Fibroblast of lung (primary cell): Measurements from ENCODE around the gene SOCS2. TPM values are rescaled to one million over a fixed set of nuclear protein-coding genes. Genes with fewer than 3 reads are reported as not detected.

ENCODE experiments used
- DNase-seq, 2 donors: peaks; one replicate each; pipeline versions ENCODE4 v3.0.0 to v3.0.0-alpha.2; 2010; ENCODE audit warnings: low read depth in 2 of 2
- H2AFZ ChIP-seq: 2 replicates; pipeline ENCODE4 v1.5.1; 2012; ENCODE audit warnings: low read length, control low read depth, inconsistent platforms
- H3K27ac ChIP-seq: 2 replicates; pipeline ENCODE4 v1.5.1; 2011; ENCODE audit warnings: low read length, control low read depth; ENCODE audit not compliant: insufficient read depth
- H3K27me3 ChIP-seq: 2 replicates; pipeline ENCODE4 v1.5.1; 2011; ENCODE audit warnings: mild to moderate bottlenecking, low read length; ENCODE audit not compliant: control insufficient read depth, insufficient read depth
- H3K36me3 ChIP-seq: 2 replicates; pipeline ENCODE4 v1.5.1; 2011; ENCODE audit warnings: low read length; ENCODE audit not compliant: control insufficient read depth, insufficient read depth
- H3K4me1 ChIP-seq: 2 replicates; pipeline ENCODE4 v1.5.1; 2011; ENCODE audit warnings: low read length; ENCODE audit not compliant: control insufficient read depth, insufficient read depth; ENCODE audit errors: extremely low read depth
- H3K4me2 ChIP-seq: 2 replicates; pipeline ENCODE4 v1.5.1; 2011; ENCODE audit warnings: low read length, control low read depth; ENCODE audit not compliant: insufficient read depth; ENCODE audit errors: extremely low read depth
- H3K4me3 ChIP-seq, 4 experiments: fragments of 200-600 bp in 1 of 4; sonication (generic) in 1 of 4; replicated peaks in 1 of 4; 2 replicates each; pipeline ENCODE4 v1.5.1; 2011 to 2016; ENCODE audit warnings: low read length in 4 of 4, low read depth in 3 of 4, mild to moderate bottlenecking in 3 of 4, control low read depth in 2 of 4, inconsistent platforms in 1 of 4, mixed read lengths in 1 of 4; ENCODE audit not compliant: insufficient read depth in 1 of 4; ENCODE audit errors: control extremely low read depth in 1 of 4
- H3K79me2 ChIP-seq: 2 replicates; pipeline ENCODE4 v1.5.1; 2012; ENCODE audit warnings: mild to moderate bottlenecking, low read length, inconsistent platforms; ENCODE audit not compliant: control insufficient read depth, insufficient read depth
- H3K9ac ChIP-seq: 2 replicates; pipeline ENCODE4 v1.5.1; 2011; ENCODE audit warnings: mild to moderate bottlenecking, low read length, control low read depth; ENCODE audit not compliant: insufficient read depth
- H3K9me3 ChIP-seq: 2 replicates; pipeline ENCODE4 v1.5.1; 2012; ENCODE audit warnings: low read depth, low read length; ENCODE audit not compliant: control insufficient read depth, insufficient read depth
- H4K20me1 ChIP-seq: 2 replicates; pipeline ENCODE4 v1.5.1; 2011; ENCODE audit warnings: low read length; ENCODE audit not compliant: control insufficient read depth, insufficient read depth; ENCODE audit errors: extremely low read depth
- EZH2 ChIP-seq: IDR thresholded peaks from 2 replicates; pipeline ENCODE4 v1.5.1; 2012; ENCODE audit warnings: low read length, control low read depth, mild to moderate bottlenecking; ENCODE audit errors: missing control alignments
- polyA plus RNA-seq, 2 donors: library from polyadenylated mRNA; depleted of rRNA in 1 of 2; stranded (reverse) in 1 of 2; unstranded in 1 of 2; fragments of >200 nt; gene quantifications; 2 replicates each; pipeline ENCODE4 v1.2.1, GENCODE V29; 2011 to 2012; ENCODE audit warnings: missing spikeins in 1 of 2
- total RNA-seq: library from RNA; depleted of rRNA; stranded (reverse); fragments of >200 nt; gene quantifications from 2 replicates; pipeline ENCODE4 v1.2.1, GENCODE V29; 2014
- TF ChIP-seq, protein P1 (sequence below), 2 donors: IDR thresholded peaks in 1 of 2; conservative IDR thresholded peaks in 1 of 2; 1 replicate in 1 of 2; 2 replicates in 1 of 2; pipeline ENCODE4 v1.5.1; 2011 to 2012; ENCODE audit warnings: low read length in 2 of 2, control low read depth in 1 of 2, inconsistent platforms in 1 of 2, low read depth in 1 of 2, mild to moderate bottlenecking in 1 of 2

The SOCS2 gene
- total and polyA plus RNA-seq, 2 donors (not counting 1 experiment from before 2014, with no cell fraction given) = 105 to 113 TPM

DNA sequence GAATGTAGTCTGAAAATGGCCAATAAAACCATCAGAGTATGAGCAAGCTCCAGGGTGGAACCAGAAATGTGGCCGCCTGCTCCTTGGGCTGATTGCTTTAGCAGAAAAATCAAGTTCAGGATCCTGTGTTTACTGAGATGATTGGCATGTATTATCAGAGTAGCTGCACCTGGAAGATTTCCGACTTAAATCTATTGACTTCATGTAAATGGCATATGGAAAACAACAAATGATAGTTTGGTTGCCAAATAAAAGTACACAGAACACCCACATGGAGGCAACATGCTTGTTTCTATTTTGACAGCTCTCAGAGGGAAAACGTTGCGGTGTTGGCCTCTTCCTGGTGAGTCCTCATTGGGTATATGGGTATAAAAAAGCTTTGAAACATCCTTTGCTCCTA, 31.3 kb downstream of the SOCS2 start:
- no peaks in the 10 kb centered on the region for H4K20me1 ChIP-seq
- no peak overlapping the region for H3K27ac ChIP-seq
- no peak overlapping the region for H3K4me3 ChIP-seq
- H2AFZ ChIP-seq = no peak overlapping the region
- DNase-seq = peak in 1 of 2 donors; percentile 20
- no peaks in the 10 kb centered on the region for H3K9me3 ChIP-seq
- H3K79me2 ChIP-seq = no peaks in the 10 kb centered on the region
- H3K27me3 ChIP-seq = no peaks in the 10 kb centered on the region
- no peak for TF ChIP-seq EZH2
- TF ChIP-seq, protein P1, sequence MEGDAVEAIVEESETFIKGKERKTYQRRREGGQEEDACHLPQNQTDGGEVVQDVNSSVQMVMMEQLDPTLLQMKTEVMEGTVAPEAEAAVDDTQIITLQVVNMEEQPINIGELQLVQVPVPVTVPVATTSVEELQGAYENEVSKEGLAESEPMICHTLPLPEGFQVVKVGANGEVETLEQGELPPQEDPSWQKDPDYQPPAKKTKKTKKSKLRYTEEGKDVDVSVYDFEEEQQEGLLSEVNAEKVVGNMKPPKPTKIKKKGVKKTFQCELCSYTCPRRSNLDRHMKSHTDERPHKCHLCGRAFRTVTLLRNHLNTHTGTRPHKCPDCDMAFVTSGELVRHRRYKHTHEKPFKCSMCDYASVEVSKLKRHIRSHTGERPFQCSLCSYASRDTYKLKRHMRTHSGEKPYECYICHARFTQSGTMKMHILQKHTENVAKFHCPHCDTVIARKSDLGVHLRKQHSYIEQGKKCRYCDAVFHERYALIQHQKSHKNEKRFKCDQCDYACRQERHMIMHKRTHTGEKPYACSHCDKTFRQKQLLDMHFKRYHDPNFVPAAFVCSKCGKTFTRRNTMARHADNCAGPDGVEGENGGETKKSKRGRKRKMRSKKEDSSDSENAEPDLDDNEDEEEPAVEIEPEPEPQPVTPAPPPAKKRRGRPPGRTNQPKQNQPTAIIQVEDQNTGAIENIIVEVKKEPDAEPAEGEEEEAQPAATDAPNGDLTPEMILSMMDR (conservative IDR thresholded peaks at IDR 0.05 in 1 of 2, IDR thresholded peaks at IDR 0.05 in 1 of 2; ENCODE audit: low read depth in 1 of 2, low read length in 2 of 2) = no peak
- H3K36me3 ChIP-seq = no peaks in the 10 kb centered on the region
- H3K9ac ChIP-seq = no peak overlapping the region
- H3K4me2 ChIP-seq = no peak overlapping the region
- H3K4me1 ChIP-seq = peaks cover 4% of the 10 kb centered on the region

DNA sequence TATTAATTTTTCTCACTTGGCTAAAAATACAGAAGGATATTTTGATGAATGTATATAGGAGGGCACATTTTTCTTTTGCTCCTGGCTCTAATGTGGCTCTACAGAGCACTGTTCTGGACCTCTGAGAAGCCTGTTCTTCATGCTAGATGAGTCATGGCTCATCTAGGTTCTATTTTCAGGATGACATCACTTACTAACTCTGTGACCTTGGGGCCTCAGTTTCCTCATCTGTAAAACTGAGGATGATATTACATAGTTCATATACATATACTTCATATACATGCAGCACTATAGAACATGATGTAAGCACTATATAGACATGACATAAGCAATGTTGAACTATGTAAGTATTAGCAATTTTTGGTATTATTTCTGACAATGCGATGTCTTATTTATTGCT, 35.8 kb downstream of the SOCS2 start:
- Histone ChIP-seq H3K36me3 (no peaks in the 10 kb centered on the region), H3K9me3 (no peaks in the 10 kb centered on the region), H4K20me1 (no peaks in the 10 kb centered on the region), H3K4me1 (peaks cover 1% of the 10 kb centered on the region), H3K4me2 (no peak overlapping the region), H3K79me2 (no peaks in the 10 kb centered on the region), H2AFZ (no peak overlapping the region), H3K4me3 (no peak overlapping the region), H3K9ac (no peak overlapping the region), H3K27me3 (no peaks in the 10 kb centered on the region), H3K27ac (no peak overlapping the region)
- TF ChIP-seq EZH2 = no peak
- TF ChIP-seq, protein P1 (conservative IDR thresholded peaks at IDR 0.05 in 1 of 2, IDR thresholded peaks at IDR 0.05 in 1 of 2; ENCODE audit: low read depth in 1 of 2, low read length in 2 of 2) = no peak
- DNase-seq = no peak

DNA sequence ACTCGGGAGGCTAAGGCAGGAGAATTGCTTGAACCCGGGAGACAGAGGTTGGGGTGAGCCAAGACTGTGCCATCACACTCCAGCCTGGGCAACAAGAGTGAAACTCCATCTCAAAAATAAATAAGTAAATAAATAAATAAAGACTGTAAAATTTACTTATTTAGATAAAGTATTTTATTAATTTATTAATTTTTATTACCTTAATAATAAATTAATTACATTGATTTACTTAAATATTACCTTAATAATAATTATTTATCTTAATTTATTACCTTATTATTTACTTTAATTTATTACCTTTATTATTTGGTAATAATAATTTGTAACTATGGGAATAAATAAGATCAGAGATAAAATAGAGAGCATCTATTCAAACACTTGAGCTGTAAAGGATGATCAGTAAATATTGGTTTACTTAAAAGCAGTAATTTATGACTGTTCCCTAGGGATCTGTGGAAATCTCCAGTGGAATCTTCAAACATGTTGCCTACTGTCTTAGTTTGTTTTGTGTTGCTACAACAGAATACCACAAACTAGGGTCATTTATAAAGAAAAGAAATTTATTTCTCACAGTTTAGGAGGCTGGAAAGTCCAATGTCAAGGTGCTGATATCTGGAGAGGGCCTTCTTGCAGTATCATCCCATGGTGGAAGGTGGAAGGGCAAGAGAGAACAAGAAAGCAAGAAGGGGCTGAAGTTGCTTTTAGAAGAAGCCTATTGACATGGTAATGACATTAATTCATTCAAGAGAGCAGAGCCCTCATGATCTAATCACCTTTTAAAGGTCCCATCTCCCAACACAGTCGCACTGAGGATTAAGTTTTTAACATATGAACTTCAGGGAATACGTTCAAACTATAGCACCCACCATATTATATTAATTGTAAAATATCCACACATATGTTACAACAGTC, 37.1 kb downstream of the SOCS2 start:
- TF ChIP-seq, protein P1 (conservative IDR thresholded peaks at IDR 0.05 in 1 of 2, IDR thresholded peaks at IDR 0.05 in 1 of 2; ENCODE audit: low read depth in 1 of 2, low read length in 2 of 2) = no peak
- no peak for TF ChIP-seq EZH2
- H2AFZ ChIP-seq = no peak overlapping the region
- H3K4me1 ChIP-seq = no peaks in the 10 kb centered on the region

More for the DNA sequence above, 37.1 kb downstream of the SOCS2 start:
- Histone ChIP-seq H3K79me2 (no peaks in the 10 kb centered on the region), H3K27me3 (no peaks in the 10 kb centered on the region), H3K4me3 (no peak overlapping the region), H3K9ac (no peak overlapping the region), H3K27ac (no peak overlapping the region), H3K9me3 (no peaks in the 10 kb centered on the region), H3K36me3 (no peaks in the 10 kb centered on the region), H3K4me2 (no peak overlapping the region), H4K20me1 (no peaks in the 10 kb centered on the region)
- DNase-seq = no peak
